ENCODE results near the gene MLH3.

DNA sequence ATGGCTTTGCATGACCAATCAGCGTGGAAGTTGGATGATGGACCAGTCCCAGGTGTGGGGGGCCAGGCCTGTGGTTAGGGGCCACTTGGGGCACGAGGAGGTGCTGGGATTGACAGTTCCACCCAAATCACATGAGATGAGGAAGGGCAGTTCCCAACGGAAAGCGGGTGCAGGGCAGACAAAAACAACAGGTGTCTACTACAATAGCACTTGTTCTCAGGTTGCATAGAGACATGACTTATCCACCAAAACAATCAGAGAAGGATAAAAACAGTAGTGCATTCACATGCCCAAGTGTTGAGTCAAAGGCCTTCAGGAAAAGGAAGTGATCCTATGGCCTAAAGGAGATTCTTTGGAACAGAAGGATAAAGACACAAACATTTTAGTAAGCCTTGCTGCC lies 63.1 kb downstream of the MLH3 start:
- TF ChIP-seq EGR1 (IDR thresholded peaks at IDR 0.05) (no peak), CEBPB (IDR thresholded peaks at IDR 0.05) (no peak), NFIC (IDR thresholded peaks at IDR 0.05) (no peak), RAD21 (IDR thresholded peaks at IDR 0.05; ENCODE audit: low read depth) (no peak), REST (IDR thresholded peaks at IDR 0.05; ENCODE audit: low read depth) (no peak)
- TF ChIP-seq, protein P1, sequence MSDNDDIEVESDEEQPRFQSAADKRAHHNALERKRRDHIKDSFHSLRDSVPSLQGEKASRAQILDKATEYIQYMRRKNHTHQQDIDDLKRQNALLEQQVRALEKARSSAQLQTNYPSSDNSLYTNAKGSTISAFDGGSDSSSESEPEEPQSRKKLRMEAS (IDR thresholded peaks at IDR 0.05), result no peak

Measured in Ishikawa (cell line).